ENCODE measurements around the gene ARMCX6. TPM values are rescaled to one million over a fixed set of nuclear protein-coding genes. Genes with fewer than 3 reads are reported as not detected.

Gene ARMCX6
- total RNA-seq, 2 experiments from 2014 or later, result 35.0 to 39.5 TPM

DNA sequence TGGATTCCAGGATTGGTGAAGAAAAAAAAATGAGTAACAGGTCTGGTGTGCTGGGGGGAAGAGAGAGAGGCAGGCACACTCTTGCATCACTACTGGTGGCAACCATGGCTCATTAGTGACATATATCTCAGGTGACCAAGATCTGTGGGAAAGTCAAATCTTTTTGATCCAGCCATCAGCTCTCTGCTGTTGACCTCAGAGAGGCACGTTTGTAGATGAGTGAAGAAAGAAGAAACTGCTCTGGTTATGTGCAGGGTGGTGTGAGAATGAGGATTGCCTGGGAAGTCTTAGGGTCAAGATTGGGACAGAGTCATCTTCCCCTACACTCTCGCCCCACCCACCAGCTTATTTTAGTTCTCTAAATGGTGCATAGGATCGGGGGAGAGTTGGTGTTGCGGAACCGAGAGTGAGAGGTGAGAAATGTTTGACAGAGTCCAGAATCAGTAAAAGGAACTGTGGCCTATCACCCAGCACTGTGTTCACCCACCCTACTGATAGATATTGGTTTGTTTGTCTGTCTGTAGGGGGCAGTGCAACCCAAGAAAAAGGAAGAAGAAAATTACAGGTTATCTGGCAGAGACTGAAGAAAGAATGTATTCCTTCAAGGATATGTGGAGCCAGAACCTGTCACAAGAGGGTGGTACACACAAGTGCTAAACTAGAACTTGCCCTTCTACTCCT lies 21.9 kb downstream of the ARMCX6 start:
- TF ChIP-seq, protein P1, sequence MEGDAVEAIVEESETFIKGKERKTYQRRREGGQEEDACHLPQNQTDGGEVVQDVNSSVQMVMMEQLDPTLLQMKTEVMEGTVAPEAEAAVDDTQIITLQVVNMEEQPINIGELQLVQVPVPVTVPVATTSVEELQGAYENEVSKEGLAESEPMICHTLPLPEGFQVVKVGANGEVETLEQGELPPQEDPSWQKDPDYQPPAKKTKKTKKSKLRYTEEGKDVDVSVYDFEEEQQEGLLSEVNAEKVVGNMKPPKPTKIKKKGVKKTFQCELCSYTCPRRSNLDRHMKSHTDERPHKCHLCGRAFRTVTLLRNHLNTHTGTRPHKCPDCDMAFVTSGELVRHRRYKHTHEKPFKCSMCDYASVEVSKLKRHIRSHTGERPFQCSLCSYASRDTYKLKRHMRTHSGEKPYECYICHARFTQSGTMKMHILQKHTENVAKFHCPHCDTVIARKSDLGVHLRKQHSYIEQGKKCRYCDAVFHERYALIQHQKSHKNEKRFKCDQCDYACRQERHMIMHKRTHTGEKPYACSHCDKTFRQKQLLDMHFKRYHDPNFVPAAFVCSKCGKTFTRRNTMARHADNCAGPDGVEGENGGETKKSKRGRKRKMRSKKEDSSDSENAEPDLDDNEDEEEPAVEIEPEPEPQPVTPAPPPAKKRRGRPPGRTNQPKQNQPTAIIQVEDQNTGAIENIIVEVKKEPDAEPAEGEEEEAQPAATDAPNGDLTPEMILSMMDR (IDR thresholded peaks at IDR 0.05), result peak; percentile 63
- ATAC-seq (ENCODE audit: poor library complexity), result peak; percentile 74
- ChIA-PET POLR2A (no interaction called here), CTCF (no interaction called here)
- Mint-ChIP-seq H3K27me3 (peaks cover 28% of the 10 kb centered on the region), H3K4me3 (no peak overlapping the region), H3K9me3 (no peaks in the 10 kb centered on the region), H3K36me3 (ENCODE audit: low read depth) (no peaks in the 10 kb centered on the region), H3K4me1 (ENCODE audit: low read depth) (no peaks in the 10 kb centered on the region), H3K27ac (no peak overlapping the region)
- peaks cover 2 to 10% of the 10 kb centered on the region in 2 experiments for H3K27me3 ChIP-seq (ENCODE audit: control insufficient read depth in 1 of 2, insufficient read depth in 2 of 2, low read length in 2 of 2)
- H3K27ac ChIP-seq (ENCODE audit: low read depth in 1 of 2, low read length in 2 of 2), result no peak overlapping the region
- intact Hi-C loops (cut with DNase I, micrococcal nuclease), result loop anchor here (5.0 to 10.0 kb wide), 6 partner anchors 161 to 1269 kb away; no protein-coding TSS in a partner anchor
- H3K36me3 ChIP-seq (ENCODE audit: insufficient read depth, low read length), result no peaks in the 10 kb centered on the region
- H3K4me3 ChIP-seq (ENCODE audit: low read length), result no peak overlapping the region
- DNase-seq, result peak in 7 of 14 experiments; percentile 4 to 77 (median 53)
- no peaks in the 10 kb centered on the region for H3K9me3 ChIP-seq (ENCODE audit: control insufficient read depth in 1 of 2, insufficient read depth in 1 of 2, low read length in 2 of 2)
- H3K4me1 ChIP-seq (ENCODE audit: insufficient read depth, low read length), result no peaks in the 10 kb centered on the region

Other genes starting within 250 kb of the ARMCX6 start
- under 1 TPM; 0.42 to 0.49 TPM for gene BTK, start 231.8 kb downstream of the ARMCX6 start, total RNA-seq
- gene RPL36A, start 227.0 kb downstream of the ARMCX6 start, total RNA-seq, result 100 to 1,000 TPM; 417 to 536 TPM
- 10 to 100 TPM; 26.6 to 26.8 TPM for gene GLA, start 210.1 kb downstream of the ARMCX6 start, total RNA-seq
- 10 to 100 TPM; 50.9 to 51.4 TPM for gene HNRNPH2, start 209.8 kb downstream of the ARMCX6 start, total RNA-seq
- gene ARMCX4, start 132.5 kb downstream of the ARMCX6 start, total RNA-seq, result 10 to 100 TPM; 17.9 to 20.5 TPM
- under 1 TPM; 0.61 to 0.66 TPM for gene ARMCX1, start 67.5 kb downstream of the ARMCX6 start, total RNA-seq
- gene ARMCX3, start 5.2 kb upstream of the ARMCX6 start, total RNA-seq, result 10 to 100 TPM; 38.7 to 44.6 TPM
- gene ARMCX2, start 41.9 kb upstream of the ARMCX6 start, total RNA-seq, result 1 to 10 TPM; 3.5 to 3.6 TPM

Measured in CD4-positive, alpha-beta T cell (primary cell).